Body of pancreas (tissue), 4 donors: ENCODE results near the gene OR2T2. TPM values are rescaled to one million over a fixed set of nuclear protein-coding genes. Genes with fewer than 3 reads are reported as not detected.
"Not testable (repeated sequence)": the region's sequence is repeated elsewhere in the genome, so short reads cannot be mapped to it uniquely, and the experiment has no call there.

Experiments used
- ATAC-seq: fragments of 150-250 bp; one replicate; pipeline ENCODE4 v1.9.1; 2016
- DNase-seq, 4 donors: peaks; one replicate each; pipeline ENCODE4 v3.0.0-alpha.2; 2019
- H3K27ac ChIP-seq, 4 donors: fragments of 200-600 bp; sonication (generic); 1 replicate in 3 of 4; 2 replicates in 1 of 4; pipeline versions ENCODE4 v1.5.1 to v1.6.1; 2016 to 2019; ENCODE audit warnings: mild to moderate bottlenecking in 1 of 4, mixed read lengths in 1 of 4, moderate library complexity in 1 of 4
- H3K27me3 ChIP-seq, 2 donors: fragments of 200-600 bp; sonication (generic); one replicate each; pipeline ENCODE4 v1.6.0; 2016; ENCODE audit warnings: mild to moderate bottlenecking in 1 of 2
- H3K36me3 ChIP-seq, 2 donors: fragments of 200-600 bp; sonication (generic); replicated peaks in 1 of 2; 2 replicates each; pipeline ENCODE4 v1.5.1; 2016; ENCODE audit warnings: low read depth in 2 of 2; ENCODE audit not compliant: insufficient read depth in 1 of 2
- H3K4me1 ChIP-seq: fragments of 200-600 bp; sonication (generic); one replicate; pipeline ENCODE4 v1.6.0; 2016
- H3K4me3 ChIP-seq, 2 donors: fragments of 200-600 bp; sonication (generic); 1 replicate in 1 of 2; 2 replicates in 1 of 2; pipeline ENCODE4 v1.5.1; 2016 to 2019
- H3K9me3 ChIP-seq, 3 donors: fragments of 200-600 bp; sonication (generic); 1 replicate in 2 of 3; 2 replicates in 1 of 3; pipeline ENCODE4 v1.5.1; 2016
- CTCF ChIP-seq, 7 experiments: fragments of 450-650 bp in 4 of 7; fragments of 200-600 bp in 3 of 7; sonication (generic) in 3 of 7; IDR thresholded peaks; one replicate each; pipeline ENCODE4 v1.5.1; 2016 to 2019; ENCODE audit warnings: antibody characterized with exemption in 7 of 7
- POLR2A ChIP-seq, 3 donors: fragments of 450-650 bp; IDR thresholded peaks; one replicate each; pipeline ENCODE4 v1.6.1; 2016; ENCODE audit warnings: antibody characterized with exemption in 3 of 3, mild to moderate bottlenecking in 2 of 3
- WGBS, 2 donors: methylation state at CpG; one replicate each; pipeline ENCODE4 v1.1.5; 2017; 5-methylcytosine and 5-hydroxymethylcytosine counted together
- intact Hi-C: fragments of 100-400 bp; cut with DNase I; formaldehyde crosslinking; loops from one replicate; pipeline ENCODE4 v1.15.1; 2023
- total RNA-seq, 2 donors: library from RNA; depleted of rRNA; stranded (reverse); fragments of >200 nt; gene quantifications; one replicate each; pipeline ENCODE4 v1.1.0, GENCODE V29; 2016

The OR2T2 gene, protein sequence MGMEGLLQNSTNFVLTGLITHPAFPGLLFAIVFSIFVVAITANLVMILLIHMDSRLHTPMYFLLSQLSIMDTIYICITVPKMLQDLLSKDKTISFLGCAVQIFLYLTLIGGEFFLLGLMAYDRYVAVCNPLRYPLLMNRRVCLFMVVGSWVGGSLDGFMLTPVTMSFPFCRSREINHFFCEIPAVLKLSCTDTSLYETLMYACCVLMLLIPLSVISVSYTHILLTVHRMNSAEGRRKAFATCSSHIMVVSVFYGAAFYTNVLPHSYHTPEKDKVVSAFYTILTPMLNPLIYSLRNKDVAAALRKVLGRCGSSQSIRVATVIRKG
- total RNA-seq: not detected

- peak; percentile 27 for ATAC-seq
- H3K36me3 ChIP-seq, H3K27ac ChIP-seq, H3K27me3 ChIP-seq, intact Hi-C loops, DNase-seq, H3K4me3 ChIP-seq, H3K9me3 ChIP-seq, H3K4me1 ChIP-seq: not testable (repeated sequence)
- 37 to 44% methylated on average over 1 of the region's 2 CpGs for WGBS, 2 donors
Measured at GRCh38 chr1:248445399-248445798, at the start of gene OR2T2. OR2T2 (plus strand) TSS chr1:248445637; CDS start chr1:248452798, 7,161 bp downstream.

GRCh38 chr1:248402748-248403147 is 42.7 kb upstream of the OR2T2 start, which contains the start of gene OR2T1:
OR2T1 (plus strand) TSS chr1:248403048; CDS start chr1:248406148, 3,100 bp downstream.
- WGBS, 2 donors: 58 to 64% methylated on average over 3 of the region's 3 CpGs
- TF ChIP-seq POLR2A (IDR thresholded peaks at IDR 0.05) (no peak), CTCF (IDR thresholded peaks at IDR 0.05) (no peak)
- Histone ChIP-seq H3K9me3 (no peaks in the 10 kb centered on the region), H3K27ac (no peak within 1 kb of the TSS), H3K4me1 (no peaks in the 10 kb centered on the region), H3K27me3 (no peaks in the 10 kb centered on the region), H3K4me3 (no peak within 1 kb of the TSS), H3K36me3 (no peaks in the 10 kb centered on the region)
- intact Hi-C loops: no loop called here
- DNase-seq (no peak), ATAC-seq (no peak)

DNA sequence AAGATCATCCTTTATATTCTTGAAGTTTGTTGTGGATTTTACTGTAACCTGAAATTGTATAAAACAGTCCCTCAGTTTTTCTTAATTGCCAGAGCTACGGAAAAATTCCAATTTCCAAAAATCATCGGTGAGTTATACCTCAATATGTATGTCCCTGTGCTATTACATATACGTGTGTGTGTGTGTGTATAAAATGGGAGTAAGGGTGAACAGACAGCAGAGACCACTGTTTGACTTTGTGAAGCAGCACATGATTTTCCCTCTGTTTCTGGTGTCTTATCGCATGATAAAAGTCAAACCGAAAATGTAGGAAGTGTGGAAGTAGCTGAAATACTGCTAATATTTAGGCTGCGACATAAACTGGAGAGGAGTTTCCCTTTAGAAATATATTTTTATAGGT is 41.4 kb upstream of the OR2T2 start:
- H3K27me3 ChIP-seq: no peaks in the 10 kb centered on the region
- ATAC-seq (no peak), DNase-seq (no peak)
- no peaks in the 10 kb centered on the region for H3K36me3 ChIP-seq
- H3K4me1 ChIP-seq: no peaks in the 10 kb centered on the region
- H3K27ac ChIP-seq: no peak overlapping the region
- intact Hi-C loops: no loop called here
- TF ChIP-seq CTCF (IDR thresholded peaks at IDR 0.05) (no peak), POLR2A (IDR thresholded peaks at IDR 0.05) (no peak)
- H3K9me3 ChIP-seq: no peaks in the 10 kb centered on the region
- H3K4me3 ChIP-seq: no peak overlapping the region
- 75 to 86% methylated on average over 6 of the region's 6 CpGs for WGBS, 2 donors

- DNase-seq (no peak), ATAC-seq (no peak)
- Histone ChIP-seq H3K27me3 (no peaks in the 10 kb centered on the region), H3K4me3 (no peak overlapping the region), H3K4me1 (no peaks in the 10 kb centered on the region), H3K9me3 (no peaks in the 10 kb centered on the region), H3K36me3 (no peaks in the 10 kb centered on the region), H3K27ac (no peak overlapping the region)
- intact Hi-C loops: no loop called here
- TF ChIP-seq POLR2A (IDR thresholded peaks at IDR 0.05) (no peak), CTCF (IDR thresholded peaks at IDR 0.05) (no peak)
- WGBS, 2 donors: 49 to 53% methylated on average over 7 to 8 of the region's 8 CpGs
Measured at GRCh38 chr1:248406721-248407692, 38.4 kb upstream of the OR2T2 start.

GRCh38 chr1:248416226-248416625 is 29.2 kb upstream of the OR2T2 start:
- no peaks in the 10 kb centered on the region for H3K9me3 ChIP-seq
- no peak overlapping the region for H3K27ac ChIP-seq
- intact Hi-C loops: no loop called here
- H3K36me3 ChIP-seq: no peaks in the 10 kb centered on the region
- H3K27me3 ChIP-seq: no peaks in the 10 kb centered on the region
- ATAC-seq: no peak
- WGBS, 2 donors: 37 to 45% methylated on average over 3 of the region's 3 CpGs
- no peak for DNase-seq
- H3K4me3 ChIP-seq: no peak overlapping the region
- TF ChIP-seq CTCF (IDR thresholded peaks at IDR 0.05): no peak
- no peaks in the 10 kb centered on the region for H3K4me1 ChIP-seq
